Right lobe of liver (tissue), 4 donors: ENCODE measurements around the gene SDK1.

Source experiments
- CTCF ChIP-seq, 4 donors: fragments of 200-600 bp in 3 of 4; fragments of 450-650 bp in 1 of 4; IDR thresholded peaks; one replicate each; pipeline versions ENCODE4 v1.5.1 to v1.8.0; 2016 to 2022; ENCODE audit warnings: antibody characterized with exemption in 4 of 4, mild to moderate bottlenecking in 2 of 4
- POLR2A ChIP-seq: fragments of 450-650 bp; IDR thresholded peaks from one replicate; pipeline ENCODE4 v1.6.1; 2017; ENCODE audit warnings: antibody characterized with exemption, mild to moderate bottlenecking
- donor health status: DM: no; HTN: no; CAD: no.
- donor health status: DM: no; HTN: no; CAD: no.
- donor health status: DM: no; HTN: yes; CAD: no.

DNA sequence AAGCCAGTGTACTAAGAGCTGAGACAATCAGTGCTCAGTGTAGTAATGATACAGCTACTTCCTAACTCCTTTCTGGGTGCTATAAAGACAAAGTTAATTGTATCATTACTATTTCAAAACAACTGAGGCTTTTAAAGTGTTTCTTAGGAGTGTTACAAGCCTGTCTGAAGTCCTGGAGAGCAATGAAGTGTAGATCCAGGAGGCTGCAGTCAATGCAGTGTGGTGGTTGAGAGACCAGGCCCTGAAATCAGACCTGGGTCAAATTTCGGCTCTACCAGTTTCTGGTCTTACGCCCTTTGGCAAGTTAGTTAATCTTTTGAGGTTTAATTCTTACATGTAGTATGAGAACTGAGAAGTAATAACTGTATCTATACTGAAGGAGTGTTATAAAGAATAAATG lies 387.0 kb downstream of the SDK1 start:
- TF ChIP-seq POLR2A, result no peak
- no peak for TF ChIP-seq CTCF (IDR thresholded peaks at IDR 0.05)
